NAMALWA (cell line): ENCODE data around the gene ZNF598.
"Not testable (repeated sequence)": the region's sequence is repeated elsewhere in the genome, so short reads cannot be mapped to it uniquely, and the experiment has no call there.

ENCODE experiments used
- DNase-seq: peaks from one replicate; pipeline ENCODE4 v3.0.0-alpha.2; 2015; ENCODE audit warnings: low spot score

ZNF598 gene

GRCh38 chr16:2027024-2028010 lies 17.7 kb upstream of the ZNF598 start:
- DNase-seq = peak; percentile 38

DNA sequence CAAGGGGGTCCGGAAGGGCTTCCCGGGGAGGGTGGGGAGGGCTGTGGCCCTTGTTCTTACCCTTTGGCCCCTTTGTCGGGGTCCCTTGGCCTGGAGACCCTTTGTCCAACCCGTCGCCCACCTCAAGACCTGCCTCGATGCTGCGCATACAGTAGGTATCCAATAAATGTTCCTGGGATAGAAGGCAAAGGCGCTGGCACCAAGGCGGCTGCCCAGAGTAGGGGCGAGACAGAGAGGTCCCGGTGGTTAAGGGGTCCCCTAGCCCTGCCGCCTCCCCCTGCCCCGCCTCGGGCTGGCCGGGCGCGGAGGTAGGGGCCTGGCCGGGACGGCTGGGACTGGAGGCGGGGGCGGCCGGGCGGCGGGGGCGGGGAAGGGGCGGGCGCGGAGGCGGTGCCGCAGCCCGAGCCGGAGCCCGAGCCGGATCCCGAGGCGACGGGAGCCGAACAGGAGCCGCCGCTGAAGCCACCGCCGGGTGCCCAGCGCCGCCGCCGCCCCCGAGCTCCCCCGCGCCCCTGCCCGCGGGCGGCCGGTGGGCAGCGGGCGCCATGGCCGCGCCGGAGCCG lies 16.9 kb upstream of the ZNF598 start, which contains the start of gene NHERF2:
TSS of gene NHERF2 (plus strand) at position 442 of the 563 bp plus-strand sequence. CDS start at position 546, 104 bp downstream.
- no peak for DNase-seq

- DNase-seq = no peak
Observed at GRCh38 chr16:2025878-2026460, 16.3 kb upstream of the ZNF598 start.

GRCh38 chr16:2025251-2025650 lies 15.6 kb upstream of the ZNF598 start:
- no peak for DNase-seq

DNA sequence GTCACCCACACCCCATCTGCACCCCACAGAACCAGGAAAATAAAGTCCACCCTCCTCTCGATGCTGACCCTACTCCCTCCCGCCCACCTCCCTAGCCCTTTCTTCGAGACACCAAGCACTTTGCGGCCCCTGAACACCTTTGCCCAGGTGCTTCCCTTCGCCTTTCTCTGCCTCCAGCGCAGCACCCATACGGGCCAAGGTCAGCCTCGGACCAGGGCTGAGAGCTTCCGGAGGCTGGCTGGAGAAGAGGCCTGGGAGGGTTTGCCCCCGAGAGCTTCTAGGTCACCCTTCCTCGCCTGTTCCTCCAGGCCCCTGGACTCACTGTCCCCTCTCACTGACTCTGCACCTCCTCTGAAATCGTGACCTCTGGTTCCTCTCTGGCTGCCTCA lies 14.4 kb upstream of the ZNF598 start:
- DNase-seq = no peak

DNA sequence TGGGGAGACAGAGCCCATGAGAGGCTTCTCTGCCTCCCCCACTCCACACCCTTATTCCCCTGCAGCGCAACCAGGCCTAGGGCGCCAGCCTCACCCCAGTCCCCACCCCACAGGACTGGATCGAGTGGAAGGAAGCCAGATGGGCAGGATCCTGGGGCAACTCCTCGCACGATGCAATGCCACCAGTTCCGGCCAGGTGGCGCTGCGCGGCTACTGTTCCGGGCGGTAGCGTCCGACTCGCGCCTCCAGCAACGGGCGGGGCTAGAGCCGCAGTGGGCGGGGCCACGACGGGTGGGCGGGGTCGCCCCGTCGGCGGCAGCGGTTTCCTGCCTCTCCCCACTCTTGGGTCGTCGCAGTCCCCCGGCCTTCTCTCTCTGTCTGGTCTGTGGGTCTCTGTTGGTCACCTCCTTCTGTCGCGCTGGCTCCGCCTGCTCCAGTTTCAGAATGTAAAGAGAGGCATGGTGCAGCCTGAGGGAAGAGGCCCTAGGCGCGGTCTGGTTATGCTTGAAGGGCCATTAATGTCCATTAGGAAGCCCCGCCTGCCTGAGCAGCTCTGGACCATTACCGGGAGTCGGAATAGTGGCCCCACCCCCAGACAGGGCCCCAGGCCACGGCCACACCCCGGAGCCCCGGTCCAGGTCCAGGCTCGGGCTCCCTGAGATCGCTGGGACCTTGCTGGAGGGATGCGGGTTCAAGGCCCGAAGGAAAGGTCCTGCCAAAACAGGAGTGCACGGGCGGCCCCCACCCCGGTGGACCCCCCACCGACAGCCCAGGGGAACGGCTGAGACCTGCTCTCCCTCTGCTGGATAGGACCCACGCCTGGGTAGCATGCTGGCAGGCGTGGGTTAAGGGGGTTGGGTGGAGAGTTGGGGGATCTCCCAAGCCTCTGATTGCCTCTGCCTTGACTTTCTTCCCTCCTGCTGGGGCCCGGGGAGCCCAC lies 13.7 kb upstream of the ZNF598 start:
- DNase-seq = peak; percentile 92

GRCh38 chr16:2022723-2023091 lies 13.1 kb upstream of the ZNF598 start:
- no peak for DNase-seq

DNA sequence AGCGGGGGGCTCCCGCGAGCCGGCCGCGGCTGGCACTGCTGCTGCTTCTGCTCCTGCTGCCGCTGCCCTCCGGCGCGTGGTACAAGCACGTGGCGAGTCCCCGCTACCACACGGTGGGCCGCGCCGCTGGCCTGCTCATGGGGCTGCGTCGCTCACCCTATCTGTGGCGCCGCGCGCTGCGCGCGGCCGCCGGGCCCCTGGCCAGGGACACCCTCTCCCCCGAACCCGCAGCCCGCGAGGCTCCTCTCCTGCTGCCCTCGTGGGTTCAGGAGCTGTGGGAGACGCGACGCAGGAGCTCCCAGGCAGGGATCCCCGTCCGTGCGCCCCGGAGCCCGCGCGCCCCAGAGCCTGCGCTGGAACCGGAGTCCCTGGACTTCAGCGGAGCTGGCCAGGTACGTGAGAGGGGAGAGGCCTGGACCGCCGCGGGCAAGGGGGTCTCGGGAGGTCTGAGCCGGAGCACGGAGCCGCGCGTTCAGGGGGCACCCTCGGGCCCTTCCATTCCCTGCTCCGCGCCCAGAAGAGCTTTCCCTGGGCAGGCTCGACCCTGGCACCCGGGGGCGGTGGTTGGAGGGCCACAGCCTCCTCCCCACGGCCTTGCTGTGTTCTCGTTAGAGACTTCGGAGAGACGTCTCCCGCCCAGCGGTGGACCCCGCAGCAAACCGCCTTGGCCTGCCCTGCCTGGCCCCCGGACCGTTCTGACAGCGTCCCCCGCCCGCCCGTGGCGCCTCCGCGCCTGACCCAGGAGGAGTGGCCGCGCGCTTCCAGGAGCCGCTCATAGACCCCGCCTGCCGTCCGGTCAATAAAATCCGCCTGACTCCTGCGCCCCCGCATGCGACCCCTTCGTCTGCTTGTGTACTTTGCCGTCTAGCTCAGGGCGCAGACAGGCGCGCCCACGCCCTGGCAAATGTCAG lies 10.6 kb upstream of the ZNF598 start:
- DNase-seq = no peak

- DNase-seq = peak; percentile 36
Observed at GRCh38 chr16:2019518-2019920, 9.9 kb upstream of the ZNF598 start, which contains the start of gene NPW. Gene NPW, plus strand, starts transcription at chr16:2019785.

- DNase-seq = peak; percentile 50
Observed at GRCh38 chr16:2016407-2016922, 6.8 kb upstream of the ZNF598 start.

DNA sequence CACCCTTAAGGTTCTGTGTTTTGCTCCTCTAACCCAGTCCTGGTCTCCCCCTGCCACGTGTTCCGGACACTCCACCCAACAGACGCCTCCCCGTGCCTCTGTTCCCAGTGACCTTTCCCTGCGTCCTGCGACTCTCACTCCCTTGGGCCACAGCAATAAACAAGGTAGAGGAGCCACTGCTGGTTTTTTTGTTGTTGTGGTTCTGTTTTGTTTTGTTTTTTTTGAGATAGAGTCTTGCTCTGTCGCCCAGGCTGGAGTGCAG lies 6.3 kb upstream of the ZNF598 start:
- DNase-seq = no peak

DNA sequence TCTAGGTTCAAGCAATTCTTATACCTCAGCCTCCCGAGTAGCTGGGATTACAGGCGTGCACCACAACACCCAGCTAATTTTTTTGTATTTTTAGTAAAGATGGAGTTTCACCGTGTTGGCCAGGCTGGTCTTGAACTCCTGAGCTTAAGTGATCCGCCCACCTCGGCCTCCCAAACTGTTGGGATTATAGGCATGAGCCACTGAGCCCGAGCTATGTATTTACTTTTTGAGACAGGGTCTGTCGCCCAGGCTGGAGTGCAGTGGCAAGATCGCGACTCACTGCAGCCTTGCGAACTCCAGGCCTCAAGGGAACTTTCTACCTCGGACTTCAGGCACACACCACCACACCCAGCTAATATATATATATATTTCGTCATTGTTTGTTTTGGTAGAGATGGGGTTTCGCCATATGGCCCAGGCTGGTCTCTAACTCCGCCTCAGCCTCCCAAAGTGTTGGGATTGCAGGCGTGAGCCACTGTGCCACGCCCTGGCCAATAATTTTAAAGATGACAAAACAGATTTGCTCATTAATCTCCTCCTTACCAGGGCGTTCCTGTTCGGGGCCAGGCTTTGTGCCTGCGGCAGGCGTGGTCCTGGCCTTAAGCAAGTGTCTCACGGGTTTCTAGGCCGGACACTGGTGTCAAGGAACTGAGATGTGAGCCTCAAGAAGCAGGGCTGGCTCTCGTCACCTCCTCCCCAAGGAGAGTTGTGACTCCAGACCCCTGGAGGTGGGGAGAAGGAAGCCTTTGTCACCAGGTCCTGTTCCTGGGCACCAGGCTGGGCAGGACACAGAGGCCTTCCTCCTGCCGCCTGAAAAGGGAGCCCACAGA lies 5.7 kb upstream of the ZNF598 start:
- DNase-seq = no peak

DNA sequence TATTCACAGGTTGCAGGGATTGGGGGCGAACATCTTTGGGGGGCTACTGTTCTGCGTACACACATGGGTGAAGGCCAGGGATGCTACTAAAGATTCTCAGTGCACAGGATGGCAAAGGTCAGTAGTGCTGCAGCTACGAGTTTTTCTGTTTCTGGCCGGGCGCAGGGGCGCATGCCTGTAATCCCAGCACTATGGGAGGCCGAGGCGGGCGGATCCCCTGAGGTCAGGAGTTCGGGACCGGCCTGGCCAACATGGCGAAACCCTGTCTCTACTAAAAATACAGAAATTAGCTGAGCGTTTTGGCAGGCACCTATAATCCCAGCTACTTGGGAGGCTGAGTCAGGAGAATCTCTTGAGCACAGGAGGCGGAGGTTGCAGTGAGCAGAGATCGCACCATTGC lies 3.9 kb upstream of the ZNF598 start:
- no peak for DNase-seq

- not testable (repeated sequence) for DNase-seq
Observed at GRCh38 chr16:2011726-2012125, 2.1 kb upstream of the ZNF598 start.

GRCh38 chr16:2009164-2009711 lies 383 bp downstream of the ZNF598 start:
- DNase-seq = peak; percentile 45

GRCh38 chr16:2008631-2009163 lies 924 bp downstream of the ZNF598 start:
- DNase-seq = peak; percentile 54

DNA sequence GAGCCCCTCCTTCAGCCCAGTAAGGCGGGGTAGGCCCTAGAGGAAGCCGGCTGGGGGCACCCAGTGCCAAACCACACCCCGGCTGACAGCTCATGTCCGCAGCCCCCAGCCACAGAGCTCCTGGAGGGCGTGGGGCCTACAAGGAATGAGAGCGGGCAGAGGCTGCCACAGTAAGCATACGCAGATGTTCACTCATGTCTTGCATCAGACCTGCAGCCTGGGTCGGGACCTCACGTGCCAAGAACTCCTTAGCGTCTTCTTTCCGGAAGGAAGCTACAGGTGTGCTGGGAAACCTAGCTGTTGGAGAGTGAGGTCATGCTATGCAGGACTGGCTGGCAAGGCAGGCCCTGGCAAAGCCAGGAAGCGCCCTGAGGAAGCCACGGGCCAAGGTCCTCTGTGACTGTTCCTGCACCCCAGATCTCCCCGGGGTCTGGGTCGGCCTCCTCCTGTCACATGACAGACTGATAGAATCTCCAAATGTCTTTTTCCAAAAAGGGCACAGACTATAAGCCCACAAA lies 1.6 kb downstream of the ZNF598 start:
- no peak for DNase-seq

DNA sequence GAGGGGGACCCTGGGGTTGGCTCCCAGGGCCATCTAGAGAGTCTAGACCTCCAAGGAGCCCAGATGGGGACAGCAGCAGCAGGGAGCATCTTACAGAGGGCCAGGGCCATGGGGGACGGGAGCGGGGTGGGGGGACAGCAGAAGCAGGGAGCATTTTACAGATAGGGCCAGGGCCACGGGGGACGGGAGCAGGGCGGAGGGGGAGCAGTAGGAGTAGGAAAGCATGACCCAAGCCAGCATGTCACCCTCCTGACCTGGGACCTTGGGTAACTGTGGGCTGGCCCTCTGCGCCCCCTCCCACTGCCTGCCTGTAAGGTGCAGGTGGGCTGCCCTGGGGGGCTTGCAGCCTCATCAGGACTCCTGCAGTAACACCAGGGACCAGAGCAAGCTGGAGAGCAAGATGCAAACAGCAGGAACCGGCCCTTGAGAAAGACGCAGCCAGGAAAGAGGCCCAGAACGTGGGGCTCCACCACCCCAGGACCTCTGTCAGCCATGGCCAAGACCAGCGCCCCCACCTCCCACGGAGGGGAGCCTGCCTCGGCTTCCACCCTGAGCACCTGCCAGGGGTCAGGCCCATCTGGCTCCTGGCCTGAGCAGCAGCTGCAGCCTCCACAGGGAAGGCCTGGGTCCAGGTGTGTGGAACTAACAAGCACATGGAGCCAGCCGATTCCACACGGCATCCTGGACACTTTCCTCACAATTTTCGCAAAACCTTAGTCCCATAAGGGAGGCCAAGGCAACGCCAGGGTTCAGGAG lies 2.4 kb downstream of the ZNF598 start:
- no peak for DNase-seq
